HG03558 (cell line): Measurements from ENCODE around the gene SCRT2.
"Not testable (repeated sequence)": the region's sequence is repeated elsewhere in the genome, so short reads cannot be mapped to it uniquely, and the experiment has no call there.

Experiments used
- ATAC-seq: cut with Tn5 transposase; IDR thresholded peaks from one replicate; pipeline ENCODE4 v1.9.1; 2021; ENCODE audit warnings: moderate number of reproducible peaks; ENCODE audit not compliant: unreplicated experiment; ENCODE audit errors: extremely low read depth

The SCRT2 gene

GRCh38 chr20:675453-676314 is at the start of gene SCRT2:
TSS of gene SCRT2 (minus strand) at chr20:675802. CDS start at chr20:675601, 201 bp downstream.
- ATAC-seq: no peak

DNA sequence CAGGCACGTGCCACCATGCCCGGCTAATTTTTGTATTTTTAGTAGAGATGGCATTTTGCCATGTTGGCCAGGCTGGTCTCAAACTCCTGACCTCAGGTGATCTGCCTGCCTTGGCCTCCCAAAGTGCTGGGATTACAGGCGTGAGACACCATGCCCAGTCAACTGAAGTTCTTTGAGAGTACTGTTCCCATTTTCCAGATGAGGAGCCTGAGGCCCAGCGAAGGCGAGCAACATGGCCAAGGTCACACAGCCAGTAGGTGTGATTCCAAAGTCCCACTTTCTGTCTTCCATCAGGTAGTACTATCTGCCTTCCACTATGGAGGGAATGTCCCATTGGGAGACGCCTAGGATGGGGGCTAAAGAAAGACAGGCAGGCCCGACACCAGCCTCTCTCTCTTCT is 49.2 kb upstream of the SCRT2 start:
- not testable (repeated sequence) for ATAC-seq

DNA sequence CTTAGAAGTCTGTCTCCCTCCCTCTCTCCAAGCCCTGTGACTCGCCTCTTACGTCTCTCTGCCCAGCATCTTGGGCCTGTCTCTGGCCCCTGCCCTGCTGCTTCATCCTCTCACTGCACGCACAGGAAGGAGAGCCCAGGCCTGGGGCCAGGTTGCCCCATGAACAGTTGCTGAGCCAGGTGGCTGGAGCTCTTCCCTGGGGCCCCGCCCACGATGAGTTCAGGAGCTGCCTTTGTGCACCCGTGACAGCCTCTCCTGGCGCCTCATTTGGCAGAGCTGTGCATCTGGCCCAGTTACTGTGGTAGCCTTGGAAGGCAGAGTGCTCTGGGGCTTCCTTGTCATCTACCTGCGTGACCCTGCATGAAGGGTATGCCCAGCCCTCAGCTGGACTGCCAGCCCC is 48.2 kb upstream of the SCRT2 start:
- no peak for ATAC-seq

DNA sequence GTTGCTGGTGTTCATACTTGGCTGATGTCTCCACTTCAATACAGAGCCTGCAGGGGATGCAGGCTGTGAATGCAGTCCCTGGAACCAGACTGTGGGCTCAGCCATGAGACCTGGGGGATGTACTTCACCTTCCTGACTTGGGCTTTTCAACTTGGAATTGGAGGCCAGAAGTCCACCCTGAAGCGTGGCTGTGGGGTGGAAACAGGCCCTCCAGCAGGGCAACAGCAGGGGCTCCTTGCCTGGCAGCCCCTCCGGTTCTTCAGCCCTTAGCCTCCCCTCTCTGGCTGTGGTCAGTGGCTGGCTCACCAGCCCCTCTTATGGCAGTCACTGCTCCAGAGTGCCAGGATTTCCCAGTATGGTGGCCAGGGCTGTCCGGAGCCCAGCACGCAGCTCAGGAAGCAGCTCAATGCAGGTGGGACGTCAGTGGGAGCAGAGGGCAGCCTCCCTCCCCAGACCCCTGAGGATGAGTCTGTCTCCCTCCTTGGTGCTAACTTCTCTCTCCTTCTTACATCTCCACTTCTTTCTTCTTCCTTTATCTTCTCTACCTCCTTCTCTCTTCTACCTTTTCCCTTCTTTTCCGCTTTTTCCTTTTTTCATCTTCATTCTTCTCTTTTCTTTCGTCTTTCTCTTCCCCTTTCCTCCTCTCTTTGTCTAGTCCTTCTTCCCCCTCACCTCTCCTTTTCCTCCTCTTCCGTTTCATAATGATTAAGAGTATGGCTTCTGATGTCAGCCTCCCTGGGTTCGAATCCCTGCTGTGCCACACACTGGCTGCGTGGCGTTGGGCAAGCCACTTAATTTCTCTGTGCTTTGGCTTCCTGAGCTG is 47.4 kb upstream of the SCRT2 start:
- ATAC-seq: no peak

DNA sequence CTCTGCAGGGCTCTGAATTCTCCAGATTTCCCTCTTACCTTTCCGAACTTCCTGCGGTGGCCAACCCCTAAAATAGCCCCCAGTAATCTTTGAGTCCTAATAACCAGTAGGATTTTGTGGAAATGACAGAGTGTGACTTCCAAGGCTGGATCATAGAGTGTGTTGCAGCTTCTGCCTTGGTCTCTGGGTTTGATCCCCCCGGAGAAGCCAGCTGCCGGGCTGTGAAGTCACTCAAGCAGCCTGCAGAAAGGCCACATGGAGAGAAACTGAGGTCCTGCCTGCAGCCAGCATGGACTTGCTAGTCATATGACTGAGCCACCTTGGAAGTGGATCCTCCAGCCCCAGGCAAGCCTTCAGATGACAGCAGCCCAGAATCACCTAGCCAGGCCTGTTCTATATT is 46.3 kb upstream of the SCRT2 start:
- no peak for ATAC-seq

DNA sequence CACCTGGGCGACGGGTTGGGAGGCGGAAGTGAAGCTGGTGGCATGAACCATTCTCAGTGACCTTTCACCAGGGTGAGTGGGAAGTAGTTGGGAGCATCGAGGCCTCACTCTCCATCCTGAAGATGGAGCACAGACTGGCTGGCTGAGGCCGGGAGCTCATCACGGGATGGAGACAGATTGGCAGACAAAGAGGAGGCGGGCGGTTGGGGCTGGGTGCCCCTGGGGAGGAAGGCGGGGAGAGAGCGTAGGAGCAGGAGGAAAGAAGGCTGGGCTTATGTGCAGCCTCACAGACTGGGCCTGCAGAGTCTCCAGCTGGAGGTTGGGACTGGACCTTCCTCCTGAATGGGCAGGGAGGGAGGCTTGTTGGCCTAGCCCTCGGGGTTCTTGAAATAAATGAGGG is 44.2 kb upstream of the SCRT2 start:
- ATAC-seq: no peak

- ATAC-seq: no peak
Measured at GRCh38 chr20:719068-719467, 43.5 kb upstream of the SCRT2 start.

- ATAC-seq: no peak
Measured at GRCh38 chr20:717832-718231, 42.2 kb upstream of the SCRT2 start.

GRCh38 chr20:717271-717670 is 41.7 kb upstream of the SCRT2 start:
- no peak for ATAC-seq

DNA sequence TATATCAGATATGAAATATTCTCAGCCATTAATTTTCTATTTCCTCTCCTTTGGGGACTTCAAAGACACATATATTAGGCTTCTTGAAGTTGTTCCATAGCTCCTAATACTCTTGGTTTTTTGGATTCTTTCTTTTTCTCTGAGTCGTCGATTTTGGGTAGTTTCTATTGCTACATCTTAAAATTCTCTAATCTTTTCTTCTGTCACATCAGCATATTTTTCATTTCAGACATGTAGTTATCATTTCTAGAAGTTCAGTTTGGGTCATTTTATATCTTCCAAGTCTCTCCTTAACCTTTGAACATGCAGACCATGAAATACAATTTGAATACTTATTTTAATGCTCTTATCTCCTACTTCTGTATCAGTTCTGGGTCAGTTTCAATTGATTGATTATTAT is 38.9 kb upstream of the SCRT2 start:
- ATAC-seq: no peak

GRCh38 chr20:711576-711975 is 36.0 kb upstream of the SCRT2 start:
- ATAC-seq: no peak

DNA sequence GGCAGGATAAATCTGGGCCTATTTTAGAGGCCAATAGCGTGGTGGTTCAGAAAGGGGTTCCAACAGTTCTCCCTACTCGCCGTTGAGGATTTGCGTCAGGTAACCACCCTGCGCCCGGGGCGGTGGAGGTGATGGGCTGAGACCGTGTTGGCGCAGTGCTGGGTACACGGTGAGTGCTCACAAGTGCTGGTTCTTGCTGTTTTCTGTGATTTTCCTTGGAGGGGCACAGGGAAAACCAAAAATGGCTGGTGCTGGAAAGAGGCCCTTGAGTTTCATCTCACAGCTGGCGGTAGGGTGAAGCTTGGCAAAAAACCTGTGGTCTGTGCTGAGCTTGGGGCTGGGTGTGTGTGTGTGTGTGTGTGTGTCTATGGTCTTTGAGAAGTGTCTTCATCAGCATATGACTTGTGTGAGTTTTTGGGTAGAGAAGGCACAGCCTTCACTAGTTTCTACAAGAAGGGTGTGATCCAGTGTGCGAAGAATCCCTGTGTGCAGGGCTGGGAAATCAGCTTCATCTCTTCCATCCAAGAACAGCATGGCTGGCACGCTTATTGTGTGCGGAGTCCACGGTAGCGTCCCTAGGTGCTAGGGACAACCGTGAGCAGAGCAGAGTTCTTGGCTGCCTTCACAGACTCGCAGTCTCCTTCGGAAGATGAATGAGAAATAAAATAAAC is 35.3 kb upstream of the SCRT2 start:
- no peak for ATAC-seq

DNA sequence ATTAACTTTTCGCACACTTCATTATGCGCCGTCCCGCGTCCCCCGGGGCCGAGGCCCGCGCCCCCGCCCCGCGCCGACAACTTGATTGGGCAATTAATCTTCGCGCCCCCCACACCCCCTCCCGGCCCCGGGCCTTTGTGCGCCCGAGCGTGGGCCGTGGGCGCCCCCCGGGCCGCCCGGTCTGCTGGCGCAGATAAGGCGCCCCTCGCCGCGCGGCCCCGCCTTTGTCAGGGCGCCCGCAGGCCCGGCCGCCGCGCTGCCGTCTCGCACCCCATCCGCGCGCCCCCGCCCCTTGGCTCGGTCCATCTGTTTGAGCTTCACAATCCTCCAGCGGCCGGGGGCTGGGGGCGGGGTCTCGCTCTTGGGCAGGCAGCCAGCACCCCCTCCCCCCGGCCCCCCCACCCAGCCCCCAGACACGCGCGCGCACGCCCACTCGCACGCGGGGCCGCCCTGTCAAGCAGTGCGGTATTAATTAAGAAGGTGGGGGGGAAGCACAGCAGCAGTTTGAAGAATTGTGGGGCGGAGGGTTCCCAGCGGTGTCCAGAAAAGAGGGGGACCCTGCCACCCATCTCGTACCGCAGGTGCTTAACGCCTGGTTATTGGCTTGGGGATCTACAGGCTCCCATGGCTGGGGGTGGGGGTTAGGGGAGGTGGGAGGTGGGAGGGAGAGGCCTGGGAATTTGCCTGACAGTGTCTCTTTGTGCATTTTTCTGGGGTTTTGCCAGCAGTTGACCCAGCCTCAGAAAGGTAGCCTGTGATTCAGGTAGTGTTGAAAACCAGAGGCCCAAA is 34.6 kb upstream of the SCRT2 start:
- no peak for ATAC-seq

GRCh38 chr20:709423-709822 is 33.8 kb upstream of the SCRT2 start:
- no peak for ATAC-seq

- no peak for ATAC-seq
Measured at GRCh38 chr20:708956-709355, 33.4 kb upstream of the SCRT2 start.

DNA sequence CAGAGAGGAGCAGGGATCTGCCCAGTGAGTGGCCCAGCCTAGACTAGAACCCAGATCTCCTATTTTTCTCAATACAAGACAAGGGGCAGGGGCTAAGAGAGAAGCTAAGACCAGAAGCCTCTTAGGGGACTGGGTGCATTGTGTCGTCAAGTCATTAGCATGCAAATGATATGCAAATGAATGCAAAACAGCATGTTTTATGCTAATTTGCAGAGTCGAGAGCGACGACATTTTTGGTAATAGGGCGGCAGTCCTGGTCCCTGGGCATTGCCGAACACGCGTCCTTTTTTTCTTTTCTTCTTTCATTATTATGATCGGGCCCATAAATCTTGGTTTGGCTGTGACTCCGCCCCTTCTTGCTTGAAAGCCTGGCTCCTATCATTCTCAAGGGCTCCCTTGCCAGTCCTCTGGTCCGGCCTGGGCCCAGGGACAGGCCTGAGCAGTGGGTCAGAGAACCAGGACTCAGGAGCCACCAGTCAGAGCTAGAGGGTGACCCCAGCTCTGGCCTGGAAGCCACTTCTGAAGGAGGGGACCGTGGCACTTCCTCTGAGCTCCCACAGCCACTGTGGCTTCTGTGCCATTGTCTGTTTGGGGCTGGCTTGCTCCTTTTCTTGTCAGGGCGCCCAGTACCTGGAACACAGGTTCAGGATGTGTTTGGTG is 32.0 kb upstream of the SCRT2 start:
- no peak for ATAC-seq

DNA sequence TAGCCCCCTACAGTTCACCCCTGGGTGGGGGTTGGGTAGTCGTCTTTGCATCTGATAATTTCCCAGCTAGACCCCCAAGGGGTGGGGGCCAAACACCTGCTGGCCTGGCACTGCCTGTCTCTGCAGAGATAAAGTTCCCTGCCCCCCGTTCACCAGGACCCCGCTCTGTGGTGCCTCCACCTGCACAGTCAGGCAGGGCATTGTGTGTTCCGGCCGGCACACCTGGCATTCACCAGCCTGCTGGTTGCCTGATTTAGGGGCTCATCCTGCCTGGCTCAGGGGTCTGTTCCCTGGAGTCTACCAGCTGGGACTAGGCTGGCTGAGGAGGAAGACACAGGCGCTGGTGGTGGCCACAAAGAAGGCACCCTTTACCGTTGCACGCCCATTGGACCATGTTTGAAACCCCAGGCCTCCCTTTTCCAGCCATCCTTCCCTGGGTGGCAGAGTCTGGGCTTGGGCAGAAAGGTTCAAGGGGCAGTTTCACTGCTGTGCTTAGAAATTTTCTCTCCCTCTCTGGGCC is 30.8 kb upstream of the SCRT2 start:
- ATAC-seq: no peak

DNA sequence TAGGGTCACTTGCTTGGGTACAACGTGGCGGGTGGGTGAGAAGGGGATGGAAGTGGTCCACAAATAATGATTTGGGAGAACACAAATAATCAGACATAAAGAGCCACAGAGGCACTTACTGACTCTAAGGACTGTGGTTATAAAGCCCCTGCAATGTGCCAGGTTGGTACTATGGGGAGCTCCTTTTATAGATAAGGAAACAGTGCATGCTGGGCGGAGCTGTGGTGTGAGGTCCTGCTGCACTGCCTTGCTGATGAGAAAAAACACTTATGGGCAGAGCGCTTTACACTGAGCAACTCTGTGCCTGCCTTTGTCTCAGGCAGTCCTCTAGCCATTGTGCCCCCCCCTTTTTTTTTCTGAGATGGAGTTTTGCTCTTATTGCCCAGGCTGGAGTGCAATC is 29.1 kb upstream of the SCRT2 start:
- ATAC-seq: no peak

GRCh38 chr20:703426-703825 is 27.8 kb upstream of the SCRT2 start:
- no peak for ATAC-seq
